ENCODE measurements around the gene HSPB8.

The HSPB8 gene

GRCh38 chr12:119236372-119236771 lies 57.6 kb downstream of the HSPB8 start:
- no peak overlapping the region for H3K27ac ChIP-seq
- TF ChIP-seq CTCF (IDR thresholded peaks at IDR 0.05): no peak
- no peak for TF ChIP-seq ZFX (IDR thresholded peaks at IDR 0.05; ENCODE audit: borderline replicate concordance)

DNA sequence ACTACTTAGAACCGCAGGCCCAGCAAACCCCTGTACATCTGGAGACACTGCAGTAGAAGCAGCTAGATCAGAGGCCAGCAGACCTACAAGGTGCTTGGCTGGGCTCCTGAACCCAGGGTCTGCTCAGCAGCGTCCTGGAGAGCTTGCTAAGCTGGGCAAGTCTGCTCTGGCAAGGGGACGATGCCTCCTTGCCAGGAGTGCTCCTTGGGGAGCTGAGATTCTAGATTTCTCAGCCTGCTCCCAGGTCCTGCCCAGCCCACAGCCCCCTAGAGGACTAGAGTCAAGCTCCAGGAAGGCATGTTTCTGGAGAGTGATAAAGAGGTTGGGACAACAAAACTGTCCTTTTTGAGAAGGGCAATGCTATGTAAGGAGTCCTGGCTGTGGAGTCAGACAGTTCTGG lies 60.3 kb downstream of the HSPB8 start:
- H3K27ac ChIP-seq: no peak overlapping the region
- TF ChIP-seq CTCF (IDR thresholded peaks at IDR 0.05) (no peak), ZFX (IDR thresholded peaks at IDR 0.05; ENCODE audit: borderline replicate concordance) (no peak)

- no peak overlapping the region for H3K27ac ChIP-seq
- no peak for TF ChIP-seq ZFX (IDR thresholded peaks at IDR 0.05; ENCODE audit: borderline replicate concordance)
- TF ChIP-seq CTCF (IDR thresholded peaks at IDR 0.05): no peak
Measured at GRCh38 chr12:119241049-119241448, 62.3 kb downstream of the HSPB8 start.

- H3K27ac ChIP-seq: no peak overlapping the region
- TF ChIP-seq CTCF (IDR thresholded peaks at IDR 0.05): no peak
- no peak for TF ChIP-seq ZFX (IDR thresholded peaks at IDR 0.05; ENCODE audit: borderline replicate concordance)
Measured at GRCh38 chr12:119241580-119242169, 62.9 kb downstream of the HSPB8 start.
